ENCODE measurements around the gene ELOB.

DNA sequence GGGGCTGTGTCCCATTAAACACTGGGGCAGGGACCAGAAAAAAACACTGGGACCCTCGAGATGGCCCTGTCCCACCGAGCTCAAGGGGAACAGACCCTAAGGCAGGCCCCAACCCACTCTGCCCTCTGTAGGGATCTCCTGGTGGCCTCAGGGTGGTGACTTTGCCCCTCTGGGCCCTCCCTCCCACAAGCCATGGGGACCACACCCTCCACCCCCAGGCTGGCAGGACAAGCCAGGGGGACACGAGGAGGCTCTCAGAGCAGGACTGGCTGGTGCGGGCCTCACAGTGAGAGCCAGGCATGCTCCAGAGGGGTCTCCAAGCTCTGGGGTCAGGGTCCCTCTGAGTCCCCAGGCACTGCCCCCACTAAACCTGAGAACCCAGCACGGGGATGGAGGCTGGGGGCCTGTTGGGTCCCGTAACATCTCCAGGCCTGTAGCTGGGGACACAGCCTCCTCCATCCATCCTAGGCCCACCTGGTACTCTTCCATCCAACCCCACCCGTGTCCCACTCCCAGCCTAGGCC is 39.1 kb downstream of the ELOB start:
- TF ChIP-seq CTCF (IDR thresholded peaks at IDR 0.05) (no peak), POLR2A (IDR thresholded peaks at IDR 0.05) (no peak)
